Measurements from ENCODE around the gene MEPCE. TPM values are rescaled to one million over a fixed set of nuclear protein-coding genes. Genes with fewer than 3 reads are reported as not detected.

The MEPCE gene
- 31.6 and 38.2 TPM in 2 replicates for total RNA-seq

DNA sequence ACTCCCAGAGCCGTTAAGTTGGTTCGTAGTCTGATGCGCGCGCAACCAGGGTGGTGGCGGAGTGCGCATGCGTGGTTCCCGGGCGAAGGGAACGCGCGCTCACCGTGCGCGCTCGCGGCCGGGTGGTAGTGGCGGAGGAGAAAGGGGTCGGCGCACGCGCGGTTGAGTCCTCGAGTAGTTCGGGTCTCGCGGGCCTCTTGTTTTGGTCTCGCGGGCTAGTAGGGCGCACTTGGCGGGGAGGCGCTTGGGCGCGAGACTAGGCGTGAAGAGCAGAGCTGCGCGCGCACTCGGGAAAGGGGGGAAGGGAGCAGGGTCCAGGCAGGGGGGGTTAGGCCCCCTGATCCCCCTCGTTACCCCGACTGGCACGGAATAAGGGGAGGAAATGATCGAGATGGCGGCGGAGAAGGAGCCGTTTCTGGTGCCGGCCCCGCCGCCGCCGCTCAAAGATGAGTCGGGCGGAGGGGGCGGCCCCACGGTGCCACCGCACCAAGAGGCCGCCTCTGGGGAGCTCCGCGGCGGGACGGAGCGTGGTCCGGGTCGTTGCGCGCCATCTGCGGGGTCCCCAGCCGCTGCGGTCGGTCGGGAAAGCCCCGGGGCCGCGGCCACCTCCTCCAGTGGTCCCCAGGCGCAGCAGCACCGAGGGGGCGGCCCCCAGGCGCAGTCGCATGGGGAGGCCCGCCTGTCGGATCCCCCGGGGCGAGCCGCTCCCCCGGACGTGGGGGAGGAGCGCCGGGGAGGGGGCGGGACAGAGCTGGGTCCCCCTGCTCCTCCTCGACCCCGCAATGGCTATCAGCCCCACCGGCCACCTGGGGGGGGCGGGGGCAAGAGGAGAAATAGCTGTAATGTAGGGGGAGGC lies at the start of gene MEPCE:
Gene MEPCE (plus strand): TSS at position 195 of the 856 bp plus-strand sequence. CDS start 188 bp downstream, at position 383.

GRCh38 chr7:100428199-100428966 lies 1.2 kb upstream of the MEPCE start, which contains the start of gene ZCWPW1:
Gene ZCWPW1, minus strand, starts transcription at chr7:100428703. Its CDS starts 8,054 bp downstream, at chr7:100420649.

GRCh38 chr7:100464210-100464660 lies 34.6 kb downstream of the MEPCE start, which contains the start of gene SPACDR:
Gene SPACDR, minus strand, starts transcription at chr7:100464260. Its CDS starts 235 bp downstream, at chr7:100464025.

GRCh38 chr7:100478958-100479660 lies 49.5 kb downstream of the MEPCE start, which contains the start of gene TSC22D4:
Gene TSC22D4, minus strand, starts transcription at chr7:100479214. Its CDS starts 1,176 bp downstream, at chr7:100478038.

Other genes starting within 250 kb of the MEPCE start
- 0.17 TPM in 1 of 2 replicates, not detected in the other for gene PVRIG, start 209.9 kb upstream of the MEPCE start, total RNA-seq
- gene SPDYE3, start 122.1 kb upstream of the MEPCE start, total RNA-seq: not detected in 2 replicates
- gene PILRB, start 71.7 kb upstream of the MEPCE start, total RNA-seq: 7.8 and 8.9 TPM in 2 replicates
- 0.15 and 0.50 TPM in 2 replicates for gene PILRA, start 56.3 kb upstream of the MEPCE start, total RNA-seq
- 1.2 and 1.3 TPM in 2 replicates for gene ZCWPW1, start 1.1 kb upstream of the MEPCE start, total RNA-seq
- 20.7 and 23.1 TPM in 2 replicates for gene PPP1R35, start 6.7 kb downstream of the MEPCE start, total RNA-seq
- gene SPACDR, start 34.4 kb downstream of the MEPCE start, total RNA-seq: 0.73 and 2.6 TPM in 2 replicates
- gene TSC22D4, start 49.4 kb downstream of the MEPCE start, total RNA-seq: 24.9 and 35.6 TPM in 2 replicates
- 1.3 and 3.5 TPM in 2 replicates for gene NYAP1, start 54.1 kb downstream of the MEPCE start, total RNA-seq
- gene AGFG2, start 109.4 kb downstream of the MEPCE start, total RNA-seq: 6.1 and 8.4 TPM in 2 replicates
- not detected in 2 replicates for gene SAP25, start 144.1 kb downstream of the MEPCE start, total RNA-seq
- gene LRCH4, start 156.3 kb downstream of the MEPCE start, total RNA-seq: 20.5 and 21.2 TPM in 2 replicates
- 0.15 and 0.33 TPM in 2 replicates for gene FBXO24, start 156.5 kb downstream of the MEPCE start, total RNA-seq
- gene PCOLCE, start 172.5 kb downstream of the MEPCE start, total RNA-seq: 179 and 311 TPM in 2 replicates
- gene MOSPD3, start 182.7 kb downstream of the MEPCE start, total RNA-seq: 7.1 and 7.9 TPM in 2 replicates
- gene TFR2, start 211.7 kb downstream of the MEPCE start, total RNA-seq: 0.33 TPM in 1 of 2 replicates, not detected in the other
- not detected in 2 replicates for gene ACTL6B, start 226.6 kb downstream of the MEPCE start, total RNA-seq
- gene GNB2, start 243.9 kb downstream of the MEPCE start, total RNA-seq: 113 and 118 TPM in 2 replicates

Data from smooth muscle cell of trachea (primary cell).